GM12801 (cell line): Measurements from ENCODE around the gene CACNB2.

ENCODE experiments used
- CTCF ChIP-seq: IDR thresholded peaks from one replicate; pipeline ENCODE4 v1.5.1; 2011; ENCODE audit warnings: control low read depth; ENCODE audit not compliant: insufficient read length; ENCODE audit errors: extremely low read depth

CACNB2 gene

DNA sequence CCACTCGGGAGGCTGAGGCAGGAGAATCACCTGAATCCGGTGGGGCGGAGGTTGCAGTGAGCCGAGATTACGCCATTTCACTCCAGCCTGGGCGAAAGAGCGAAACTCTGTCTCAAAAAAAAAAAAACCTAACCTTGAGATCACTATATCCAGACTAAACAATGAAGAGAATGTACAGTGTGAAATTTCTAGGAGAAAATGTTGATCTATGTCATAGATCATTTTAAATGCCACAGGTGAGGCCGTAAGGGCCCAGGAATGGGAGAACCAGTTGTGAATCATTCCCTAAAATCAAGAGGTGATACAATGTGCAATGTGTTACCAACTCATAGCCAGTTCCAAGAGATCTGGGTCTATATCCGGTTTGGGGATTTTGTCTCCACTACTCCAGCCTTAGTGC is 158.0 kb downstream of the CACNB2 start:
- TF ChIP-seq CTCF = no peak

DNA sequence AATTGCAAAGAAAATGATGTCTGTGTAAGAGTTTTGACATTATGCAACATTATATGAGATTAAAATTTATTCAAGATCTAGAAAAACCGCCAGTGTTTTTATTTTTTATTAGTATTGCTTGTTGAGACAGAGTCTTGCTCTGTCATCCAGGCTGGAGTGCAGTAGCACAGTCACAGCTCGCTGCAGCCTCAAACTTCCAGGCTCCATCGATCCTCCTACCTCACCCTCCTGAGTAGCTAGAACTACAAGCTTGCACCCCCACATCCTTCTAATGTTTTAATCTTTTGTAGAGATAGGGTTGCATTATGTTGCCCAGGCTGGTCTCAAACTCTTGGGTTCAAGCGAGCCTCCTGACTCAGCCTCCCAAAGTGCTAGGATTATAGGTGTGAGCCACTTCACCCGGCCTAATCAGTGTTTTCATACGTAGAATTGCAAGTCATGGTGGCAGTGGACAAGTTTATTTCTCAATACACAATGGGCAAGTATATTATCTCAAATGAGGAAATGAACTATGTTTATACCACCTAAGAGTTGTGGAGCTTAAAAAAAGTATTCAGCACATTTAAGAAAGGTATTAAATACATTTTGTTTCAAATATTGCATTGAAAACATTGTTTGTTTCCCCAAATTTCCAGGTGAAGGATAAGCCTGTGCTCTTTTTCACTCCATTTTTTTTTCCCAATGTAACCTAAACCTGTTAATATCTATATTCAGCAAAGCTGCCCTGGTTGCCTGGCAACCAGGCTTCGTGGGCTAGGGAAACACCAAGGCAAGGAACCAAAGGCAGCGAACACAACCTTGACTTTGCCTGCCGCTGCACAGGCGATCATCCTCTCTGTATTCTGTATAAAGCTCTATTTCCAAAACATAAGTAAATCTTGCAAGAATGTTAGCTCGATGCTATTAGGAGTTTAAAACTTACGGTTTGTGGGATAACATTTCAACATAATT is 163.9 kb downstream of the CACNB2 start:
- TF ChIP-seq CTCF = no peak

DNA sequence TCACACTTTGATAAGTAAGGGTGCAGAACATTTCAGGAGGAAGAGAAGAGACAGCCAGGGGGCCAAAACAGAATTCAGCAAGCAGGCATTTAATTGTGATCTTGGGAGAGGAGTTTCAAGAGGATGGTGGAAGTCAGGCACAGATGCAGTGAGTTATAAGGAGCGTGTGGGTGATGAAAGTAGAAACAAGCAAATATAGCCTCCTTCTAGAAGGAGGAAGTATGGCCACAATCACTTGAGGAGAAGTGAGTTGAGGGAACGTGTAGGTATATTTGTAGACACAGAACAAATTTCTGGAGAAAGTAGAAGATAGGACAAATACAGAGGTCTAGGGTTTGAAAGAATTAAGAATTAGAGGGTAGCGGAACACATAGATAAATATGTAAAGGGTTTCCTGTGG is 165.8 kb downstream of the CACNB2 start:
- no peak for TF ChIP-seq CTCF

DNA sequence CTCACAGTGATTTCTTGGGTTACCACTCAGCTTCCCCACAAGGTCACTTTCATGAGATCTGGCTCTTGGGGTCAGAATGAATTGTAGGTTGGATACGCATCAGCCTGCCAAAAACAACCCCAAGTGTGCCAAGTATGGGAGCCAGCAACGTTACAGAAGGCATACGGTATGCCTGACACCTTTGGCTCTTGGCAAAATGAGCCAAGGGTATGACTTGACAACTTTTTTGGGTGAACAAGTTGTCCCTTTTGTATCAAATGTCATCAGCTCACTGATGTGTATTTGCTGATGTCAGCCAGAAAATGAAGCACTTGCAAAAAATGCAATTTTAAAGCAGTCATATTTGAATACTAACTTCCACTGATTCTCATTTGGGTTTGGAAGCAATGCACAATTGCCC is 168.4 kb downstream of the CACNB2 start:
- no peak for TF ChIP-seq CTCF

DNA sequence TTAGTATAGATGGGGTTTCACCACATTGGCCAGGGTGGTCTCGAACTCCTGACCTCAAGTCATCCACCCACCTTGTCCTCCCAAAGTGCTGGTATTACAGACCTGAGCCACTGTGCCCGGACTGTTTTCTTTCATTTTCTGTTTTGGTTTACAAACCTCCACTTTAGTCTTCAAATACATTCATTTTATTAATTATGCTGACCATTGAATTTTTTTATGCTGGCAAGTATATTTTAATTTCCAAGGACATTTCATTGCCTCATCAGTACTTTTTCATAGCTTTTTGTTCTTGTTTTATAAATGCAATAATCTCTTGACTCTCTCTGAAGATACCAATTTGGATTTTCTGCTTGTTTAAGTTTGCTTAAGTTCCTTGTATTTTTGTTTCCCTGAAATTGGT is 170.5 kb downstream of the CACNB2 start:
- TF ChIP-seq CTCF = no peak

- no peak for TF ChIP-seq CTCF
These were observed 172.3 kb downstream of the CACNB2 start for GRCh38 chr10:18312374-18313139.

- no peak for TF ChIP-seq CTCF
These were observed 172.9 kb downstream of the CACNB2 start for GRCh38 chr10:18313140-18313530.
